SK-N-SH (cell line): ENCODE measurements around the gene OGDH. TPM values are rescaled to one million over a fixed set of nuclear protein-coding genes. Genes with fewer than 3 reads are reported as not detected.

ENCODE experiments used
- CTCF ChIA-PET: fragments of 300-600, 350-600 bp; formaldehyde crosslinking; extraction: SDS; loops from one replicate; lab custom pipeline; 2021; lab: Yijun Ruan, JAX
- POLR2A ChIA-PET: fragments of 350-600 bp; sonication (Branson Sonifier 250); formaldehyde crosslinking; extraction: SDS; loops from one replicate; lab custom pipeline; 2020; ENCODE audit warnings: antibody characterized with exemption, inconsistent platforms; lab: Yijun Ruan, JAX
- DNase-seq: peaks from one replicate; pipeline ENCODE4 v3.0.0; 2012
- H2AFZ ChIP-seq: fragments of 200-600 bp; sonication (generic); 2 replicates; pipeline ENCODE4 v1.8.1; 2016; ENCODE audit warnings: antibody characterized with exemption, mild to moderate bottlenecking, low read depth
- H3F3A ChIP-seq: fragments of 200-600 bp; sonication (generic); replicated peaks from 2 replicates; pipeline ENCODE3; 2016; ENCODE audit warnings: antibody characterized with exemption, mild to moderate bottlenecking; ENCODE audit not compliant: insufficient read depth
- H3K27ac ChIP-seq, 2 experiments: fragments of 200-500 bp in 1 of 2; fragments of 200-600 bp in 1 of 2; sonication (Bioruptor generic) in 1 of 2; sonication (generic), shearing (Covaris generic) in 1 of 2; 2 replicates each; pipeline versions ENCODE4 v1.5.1 to v1.6.1; 2014 to 2016; ENCODE audit warnings: low read depth in 2 of 2, inconsistent platforms in 1 of 2, low read length in 1 of 2, mild to moderate bottlenecking in 1 of 2, mixed read lengths in 1 of 2
- H3K27me3 ChIP-seq: fragments of 200-600 bp; sonication (generic), shearing (Covaris generic); 2 replicates; pipeline ENCODE4 v1.6.1; 2016; ENCODE audit warnings: mixed run types; ENCODE audit not compliant: insufficient read depth
- H3K36me3 ChIP-seq, 2 experiments: fragments of 200-500 bp in 1 of 2; fragments of 200-600 bp in 1 of 2; sonication (Bioruptor generic) in 1 of 2; sonication (generic) in 1 of 2; replicated peaks in 1 of 2; 2 replicates each; pipeline versions ENCODE3 to v1.5.1; 2014 to 2016; ENCODE audit warnings: low read length in 1 of 2, mild to moderate bottlenecking in 1 of 2; ENCODE audit not compliant: insufficient read depth in 2 of 2, control insufficient read depth in 1 of 2
- H3K4me1 ChIP-seq, 2 experiments: fragments of 200-500 bp in 1 of 2; fragments of 200-600 bp in 1 of 2; sonication (Bioruptor generic) in 1 of 2; sonication (generic), shearing (Covaris generic) in 1 of 2; 2 replicates each; pipeline versions ENCODE4 v1.5.1 to v1.6.1; 2014 to 2016; ENCODE audit warnings: low read depth in 1 of 2, low read length in 1 of 2, mixed run types in 1 of 2; ENCODE audit not compliant: insufficient read depth in 2 of 2, control insufficient read depth in 1 of 2
- H3K4me2 ChIP-seq: fragments of 200-600 bp; sonication (generic), shearing (Covaris generic); 2 replicates; pipeline ENCODE4 v1.6.1; 2017; ENCODE audit warnings: mixed run types
- H3K4me3 ChIP-seq, 2 experiments: fragments of 200-500 bp in 1 of 2; fragments of 200-600 bp in 1 of 2; sonication (Bioruptor generic) in 1 of 2; sonication (generic), shearing (Covaris generic) in 1 of 2; 2 replicates each; pipeline versions ENCODE4 v1.5.1 to v1.8.1; 2014 to 2016; ENCODE audit warnings: low read depth in 2 of 2, inconsistent platforms in 1 of 2, low read length in 1 of 2, mild to moderate bottlenecking in 1 of 2, mixed read lengths in 1 of 2, moderate library complexity in 1 of 2
- H3K79me2 ChIP-seq: fragments of 200-600 bp; sonication (generic); 2 replicates; pipeline ENCODE4 v1.8.1; 2017; ENCODE audit warnings: mild to moderate bottlenecking; ENCODE audit not compliant: insufficient read depth
- H3K9ac ChIP-seq: fragments of 200-600 bp; sonication (generic); 2 replicates; pipeline ENCODE4 v1.6.1; 2017; ENCODE audit warnings: mixed run types
- H3K9me2 ChIP-seq: fragments of 200-600 bp; sonication (generic); 2 replicates; pipeline ENCODE4 v1.6.1; 2017; ENCODE audit warnings: mixed run types
- H3K9me3 ChIP-seq: fragments of 200-600 bp; sonication (generic); 2 replicates; pipeline ENCODE4 v1.6.1; 2017; ENCODE audit warnings: mixed run types, mild to moderate bottlenecking, moderate library complexity
- H4K20me1 ChIP-seq: fragments of 200-600 bp; sonication (generic); 2 replicates; pipeline ENCODE4 v1.6.1; 2017; ENCODE audit warnings: mild to moderate bottlenecking, mixed run types; ENCODE audit not compliant: insufficient read depth
- CHD2 ChIP-seq: fragments of 150-350 bp; IDR thresholded peaks from 2 replicates; pipeline ENCODE4 v1.6.1; 2018; ENCODE audit warnings: low read length; ENCODE audit not compliant: partially characterized antibody
- CTCF ChIP-seq: fragments of 200-600 bp; sonication (generic); IDR thresholded peaks from 2 replicates; pipeline ENCODE4 v1.6.1; 2017; ENCODE audit warnings: antibody characterized with exemption, mild to moderate bottlenecking, moderate library complexity
- FOXM1 ChIP-seq: IDR thresholded peaks from 2 replicates; pipeline ENCODE4 v1.4.0; 2012; ENCODE audit warnings: low read depth, mild to moderate bottlenecking
- GATA2 ChIP-seq: sonication (generic); formaldehyde crosslinking; IDR thresholded peaks from 2 replicates; pipeline ENCODE4 v1.5.0; 2020; ENCODE audit warnings: mild to moderate bottlenecking, missing genetic modification reagents
- MEF2A ChIP-seq: IDR thresholded peaks from 2 replicates; pipeline ENCODE4 v1.4.0; 2012; ENCODE audit warnings: low read depth, borderline replicate concordance
- TEAD4 ChIP-seq: IDR thresholded peaks from 2 replicates; pipeline ENCODE4 v1.4.0; 2012; ENCODE audit warnings: mild to moderate bottlenecking, borderline replicate concordance; ENCODE audit not compliant: insufficient read depth
- WGBS: methylation state at CpG from one replicate; pipeline ENCODE4 v1.1.6; 2017; ENCODE audit warnings: low lambda C conversion rate; 5-methylcytosine and 5-hydroxymethylcytosine counted together
- polyA plus RNA-seq, 3 experiments: library from polyadenylated mRNA; depleted of rRNA; stranded (reverse); fragments of >200 nt; gene quantifications; 2 replicates each; pipeline ENCODE4 v1.2.3, GENCODE V29; 2012
- TF ChIP-seq, protein P1 (sequence below): fragments of 150-350 bp; IDR thresholded peaks from 2 replicates; pipeline ENCODE4 v1.6.1; 2016; ENCODE audit warnings: mild to moderate bottlenecking, low read depth, low read length
- TF ChIP-seq, protein P2 (sequence below): IDR thresholded peaks from 2 replicates; pipeline ENCODE4 v1.4.0; 2012; ENCODE audit warnings: low read depth

Gene OGDH
- polyA plus RNA-seq, 1 of the 3 experiments (the other 2 are of a cell fraction): 69.4 TPM

- Histone ChIP-seq H3K4me2 (no peak overlapping the region), H3K79me2 (no peaks in the 10 kb centered on the region), H3K9me3 (no peaks in the 10 kb centered on the region), H3K9ac (no peak overlapping the region), H3F3A (no peaks in the 10 kb centered on the region), H3K9me2 (no peaks in the 10 kb centered on the region), H2AFZ (no peak overlapping the region), H3K4me3 (no peak overlapping the region), H4K20me1 (no peaks in the 10 kb centered on the region), H3K27me3 (no peaks in the 10 kb centered on the region), H3K36me3 (peaks cover 19 to 20% of the 10 kb centered on the region in 2 experiments), H3K4me1 (peaks cover 0 to 5% of the 10 kb centered on the region in 2 experiments; a peak in 1 of 4 replicates), H3K27ac (no peak overlapping the region)
- ChIA-PET CTCF (no interaction called here), POLR2A (no interaction called here)
- TF ChIP-seq CHD2: no peak
- WGBS: 99% methylated on average over 6 of the region's 6 CpGs
- DNase-seq: no peak
Observed at GRCh38 chr7:44673771-44674170, 67.3 kb downstream of the OGDH start.

- no peak for DNase-seq
- ChIA-PET POLR2A (no interaction called here), CTCF (no interaction called here)
Observed at GRCh38 chr7:44674381-44674780, 68.0 kb downstream of the OGDH start.

More at GRCh38 chr7:44674381-44674780, 68.0 kb downstream of the OGDH start:
- WGBS: 100% methylated on average over 7 of the region's 7 CpGs
- Histone ChIP-seq H3K79me2 (no peaks in the 10 kb centered on the region), H3K9ac (no peak overlapping the region), H2AFZ (no peak overlapping the region), H4K20me1 (no peaks in the 10 kb centered on the region), H3K4me1 (peaks cover 0 to 7% of the 10 kb centered on the region in 2 experiments; a peak in 1 of 4 replicates), H3K4me2 (no peak overlapping the region), H3K27ac (no peak overlapping the region), H3K4me3 (no peak overlapping the region), H3K27me3 (no peaks in the 10 kb centered on the region), H3K9me3 (no peaks in the 10 kb centered on the region), H3K36me3 (peaks cover 19 to 20% of the 10 kb centered on the region in 2 experiments), H3K9me2 (no peaks in the 10 kb centered on the region), H3F3A (no peaks in the 10 kb centered on the region)
- no peak for TF ChIP-seq TEAD4
- no peak for TF ChIP-seq MEF2A
- TF ChIP-seq GATA2 (CRISPR knock-in tag): no peak
- TF ChIP-seq, protein P1, sequence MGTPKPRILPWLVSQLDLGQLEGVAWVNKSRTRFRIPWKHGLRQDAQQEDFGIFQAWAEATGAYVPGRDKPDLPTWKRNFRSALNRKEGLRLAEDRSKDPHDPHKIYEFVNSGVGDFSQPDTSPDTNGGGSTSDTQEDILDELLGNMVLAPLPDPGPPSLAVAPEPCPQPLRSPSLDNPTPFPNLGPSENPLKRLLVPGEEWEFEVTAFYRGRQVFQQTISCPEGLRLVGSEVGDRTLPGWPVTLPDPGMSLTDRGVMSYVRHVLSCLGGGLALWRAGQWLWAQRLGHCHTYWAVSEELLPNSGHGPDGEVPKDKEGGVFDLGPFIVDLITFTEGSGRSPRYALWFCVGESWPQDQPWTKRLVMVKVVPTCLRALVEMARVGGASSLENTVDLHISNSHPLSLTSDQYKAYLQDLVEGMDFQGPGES: no peak
- no peak for TF ChIP-seq FOXM1
- TF ChIP-seq, protein P2, sequence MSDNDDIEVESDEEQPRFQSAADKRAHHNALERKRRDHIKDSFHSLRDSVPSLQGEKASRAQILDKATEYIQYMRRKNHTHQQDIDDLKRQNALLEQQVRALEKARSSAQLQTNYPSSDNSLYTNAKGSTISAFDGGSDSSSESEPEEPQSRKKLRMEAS: no peak
- TF ChIP-seq CTCF: no peak
